HG03378 (cell line): ENCODE results near the gene NDUFA13.

ENCODE experiments used
- ATAC-seq: cut with Tn5 transposase; IDR thresholded peaks from one replicate; pipeline ENCODE4 v1.9.1; 2021; ENCODE audit warnings: mild to moderate bottlenecking, moderate library complexity; ENCODE audit not compliant: unreplicated experiment

Gene NDUFA13

DNA sequence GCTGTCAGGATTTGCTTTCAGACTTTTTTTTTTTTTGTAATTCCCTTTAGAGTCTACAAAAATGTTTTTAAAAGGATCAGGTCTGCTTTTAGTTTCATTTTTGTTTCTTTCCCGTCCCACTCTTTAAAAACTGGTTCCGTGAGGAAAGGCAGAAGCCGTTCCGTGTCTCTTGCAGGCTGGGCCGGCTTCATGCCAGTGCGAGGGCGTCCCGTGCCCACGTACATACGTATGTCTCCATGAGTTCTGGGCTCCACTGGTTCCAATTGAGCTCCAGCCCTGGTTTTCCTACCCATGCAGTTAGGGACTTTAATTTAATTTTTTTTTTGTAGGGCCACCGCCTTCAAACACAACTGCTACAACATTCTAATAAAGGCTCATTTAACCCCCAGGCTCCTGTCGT lies 9.4 kb upstream of the NDUFA13 start:
- no peak for ATAC-seq

DNA sequence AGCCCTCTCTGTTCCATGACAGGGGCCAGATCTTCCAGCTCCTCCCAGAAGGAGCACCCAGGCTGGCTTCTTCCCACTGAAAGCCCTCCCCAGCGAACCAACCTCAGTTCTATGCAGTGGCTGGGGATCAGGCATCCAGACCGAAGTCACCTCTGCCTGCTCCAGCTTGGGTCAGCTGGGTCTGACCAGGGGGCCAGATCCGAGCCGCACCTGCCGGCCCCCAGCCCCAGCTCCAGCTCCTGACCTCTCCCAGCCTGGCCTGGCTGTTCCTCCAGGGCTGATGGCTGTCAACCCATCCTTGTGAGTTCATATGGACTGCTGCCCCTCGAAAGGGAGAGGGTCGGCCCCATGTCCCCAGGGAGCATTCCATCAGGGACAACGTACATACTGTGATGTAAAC lies 8.7 kb upstream of the NDUFA13 start:
- no peak for ATAC-seq

DNA sequence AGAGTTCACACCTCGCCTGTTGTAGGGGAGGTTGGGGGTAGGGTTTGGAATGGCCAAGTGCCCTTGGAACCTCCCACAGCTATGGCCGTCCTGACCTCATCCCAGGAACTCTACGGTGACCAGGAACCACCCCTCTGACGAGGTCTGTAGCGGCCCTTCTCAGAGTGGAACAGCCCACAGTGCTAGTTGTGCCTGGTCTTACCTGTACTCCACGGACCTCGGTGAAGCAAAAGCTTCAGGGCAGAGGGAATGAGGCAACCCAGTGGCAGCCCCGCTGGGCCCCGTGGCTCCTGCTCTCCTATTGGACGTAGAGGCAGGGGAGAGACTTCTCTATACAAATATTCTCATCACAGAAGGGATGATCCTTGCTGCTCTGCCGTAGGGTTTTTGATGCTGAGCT lies 7.8 kb upstream of the NDUFA13 start:
- no peak for ATAC-seq

DNA sequence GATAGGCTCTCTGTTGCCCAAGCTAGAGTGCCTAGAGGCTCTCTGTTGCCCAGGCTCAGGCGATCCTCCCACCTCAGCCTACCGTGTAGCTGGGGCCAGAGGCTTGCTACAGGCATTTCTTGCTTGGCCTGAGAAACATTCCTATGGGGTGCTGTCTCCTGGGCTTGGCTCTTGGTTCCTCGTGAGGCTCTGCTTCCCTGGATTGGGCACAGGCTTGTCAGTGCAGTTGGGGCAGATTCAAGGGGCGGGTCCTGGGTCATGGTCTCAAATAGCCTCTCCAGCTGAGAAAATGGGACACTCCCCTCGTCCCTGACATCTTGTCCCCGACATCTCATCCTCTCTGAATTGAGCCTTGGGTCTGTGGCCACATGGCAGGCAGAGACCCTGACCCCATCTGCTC lies 5.6 kb upstream of the NDUFA13 start:
- ATAC-seq = no peak

DNA sequence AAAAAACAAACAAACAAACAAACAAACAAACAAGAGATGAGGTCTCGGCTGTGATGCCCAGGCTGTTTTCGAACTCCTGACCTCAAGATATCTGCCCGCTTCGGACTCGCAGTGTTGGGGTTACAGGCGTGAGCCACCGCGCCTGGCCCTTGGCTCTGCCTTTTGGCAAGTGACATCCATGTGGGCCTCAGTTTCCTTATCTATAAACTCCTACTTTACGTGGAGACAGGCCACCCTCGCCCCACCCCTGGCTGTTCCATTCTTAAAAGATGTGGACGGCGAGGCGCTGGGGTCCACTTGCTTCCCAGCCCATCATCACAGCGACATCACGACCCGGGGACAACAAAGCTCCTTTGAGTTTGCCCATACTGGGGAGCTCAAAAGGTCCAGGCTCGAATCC lies 2.3 kb upstream of the NDUFA13 start:
- ATAC-seq = no peak

DNA sequence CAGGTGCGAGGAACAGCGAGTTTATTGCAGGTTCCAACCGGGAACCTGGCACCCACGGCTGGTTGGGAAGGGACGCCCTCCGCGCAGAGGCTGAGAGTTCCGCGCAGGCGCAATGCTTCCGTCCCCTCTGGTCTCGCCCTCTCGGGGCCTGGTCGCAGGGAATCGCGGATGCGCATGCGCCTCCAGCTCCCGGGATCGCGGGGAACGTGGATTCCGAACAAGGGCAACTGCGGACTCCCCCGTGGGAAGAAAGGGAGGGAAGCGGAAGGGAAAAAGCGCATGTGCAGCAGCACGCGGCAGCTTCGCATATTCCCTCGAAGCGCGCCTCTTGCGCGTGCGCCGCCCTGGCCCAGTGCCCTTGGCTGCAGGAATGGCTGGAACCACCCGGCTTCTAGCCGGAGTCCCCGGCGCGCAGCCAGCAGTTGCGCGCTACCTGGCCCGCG lies 1.8 kb upstream of the NDUFA13 start:
- no peak for ATAC-seq

DNA sequence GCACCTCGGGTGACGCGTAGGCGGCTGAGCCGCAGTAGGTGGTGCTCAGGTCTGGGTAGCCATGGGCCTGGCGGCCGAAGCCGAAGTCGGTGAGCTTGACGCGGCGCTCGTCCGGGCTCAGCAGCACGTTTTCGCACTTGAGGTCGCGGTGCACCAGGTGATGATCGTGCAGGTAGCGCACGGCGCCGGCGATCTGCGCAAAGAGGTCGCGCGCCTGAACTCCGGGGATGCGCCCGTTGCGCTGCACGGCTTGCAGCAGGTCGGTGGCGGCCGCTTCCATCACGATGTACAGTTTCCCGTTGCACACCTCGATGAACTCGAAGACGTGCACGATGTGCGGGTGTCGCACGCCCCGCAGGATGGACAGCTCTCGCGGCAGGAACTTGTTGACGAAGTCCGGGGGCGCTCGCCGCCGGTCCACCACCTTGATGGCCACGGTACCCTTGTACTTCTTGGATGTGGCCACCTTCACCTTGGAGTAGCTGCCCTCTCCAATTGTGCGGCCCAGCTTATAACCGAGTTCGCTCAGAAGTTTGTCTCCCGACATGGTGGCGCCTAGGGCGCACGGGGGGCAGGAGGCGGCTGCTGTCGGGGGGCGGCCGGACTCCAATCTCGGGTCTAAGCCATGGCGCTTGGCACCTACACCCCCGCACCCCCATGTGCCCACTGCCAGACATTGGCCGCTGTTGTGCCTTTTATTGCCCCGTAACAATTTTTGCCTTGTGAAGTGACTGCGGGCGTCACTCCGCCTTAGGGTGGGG lies 964 bp upstream of the NDUFA13 start, which contains the start of gene TSSK6:
TSS of gene TSSK6 (minus strand) at position 668 of the 761 bp plus-strand sequence. CDS start at position 547, 121 bp downstream.
- no peak for ATAC-seq

DNA sequence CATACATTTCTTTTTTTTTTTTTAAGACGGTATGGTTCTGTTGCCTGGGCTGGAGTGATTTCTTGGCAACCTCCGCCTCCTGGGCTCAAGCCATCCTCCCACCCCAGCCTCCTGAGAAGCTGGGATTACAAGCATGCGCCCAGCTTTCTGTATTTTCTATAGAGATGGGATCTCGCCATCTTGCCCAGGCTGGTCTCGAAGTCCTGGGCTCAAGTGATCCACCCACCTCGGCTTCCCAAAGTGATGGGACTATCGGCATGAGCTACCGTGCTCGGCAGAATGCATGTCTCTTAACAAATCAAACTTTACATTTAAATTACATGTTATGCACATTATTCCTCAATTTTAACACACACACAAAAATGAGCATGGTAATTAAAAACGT lies 1.2 kb downstream of the NDUFA13 start:
- no peak for ATAC-seq

DNA sequence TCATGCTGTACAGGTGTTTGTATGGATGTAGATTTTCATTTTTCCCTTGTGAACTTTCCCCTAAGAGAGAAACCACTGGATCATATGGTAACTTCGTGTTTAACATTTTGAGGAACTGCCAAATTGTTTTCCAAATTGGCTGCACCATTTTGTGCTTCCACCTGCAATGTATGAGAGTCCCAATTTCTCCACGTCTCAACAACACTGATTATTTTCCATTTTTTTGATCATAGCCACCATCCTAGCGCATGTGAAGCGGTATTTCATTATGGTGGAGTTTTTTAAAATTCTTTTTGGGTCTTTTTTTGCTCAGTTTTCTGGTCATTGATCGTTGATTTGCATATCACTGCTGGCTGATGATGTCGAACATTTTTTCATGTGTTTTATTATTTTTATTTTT lies 5.0 kb downstream of the NDUFA13 start:
- no peak for ATAC-seq

DNA sequence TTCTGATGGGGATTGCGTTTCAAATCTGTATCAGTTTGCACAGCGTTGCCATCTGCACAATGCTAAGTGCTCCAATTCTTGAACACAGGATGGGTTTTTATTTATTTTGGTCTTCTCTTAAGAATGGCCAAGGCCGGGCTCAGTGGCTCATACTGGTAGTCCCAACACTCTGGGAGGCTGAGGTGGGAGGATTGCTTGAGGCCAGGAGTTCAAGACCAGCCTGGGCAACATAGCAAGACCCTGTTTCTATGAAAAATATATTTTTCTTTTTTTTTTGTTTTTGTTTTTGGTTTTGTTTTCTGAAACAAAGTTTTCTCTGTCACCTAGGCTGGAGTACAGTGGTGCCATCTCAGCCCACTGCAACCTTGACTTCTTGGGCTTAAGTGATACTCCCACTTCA lies 7.2 kb downstream of the NDUFA13 start:
- no peak for ATAC-seq

DNA sequence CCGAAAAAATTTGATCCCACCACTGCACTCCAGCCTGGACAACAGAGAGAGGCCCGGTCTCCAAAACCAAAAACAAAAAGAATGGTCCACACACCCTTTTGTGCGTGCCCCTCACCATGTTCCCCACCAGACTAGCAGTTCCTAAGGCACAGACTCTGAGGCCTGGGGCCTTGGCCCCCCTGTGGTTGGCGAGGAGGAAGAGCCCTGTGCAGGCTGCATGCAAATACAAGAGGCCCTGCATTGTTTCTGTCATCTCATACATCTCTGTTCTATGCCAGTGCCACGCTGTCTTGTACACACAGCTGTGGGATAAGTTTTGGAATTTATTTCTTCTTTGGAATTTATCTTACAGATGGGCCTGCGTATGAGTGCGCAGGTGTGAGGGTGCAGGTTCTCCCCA lies 8.0 kb downstream of the NDUFA13 start:
- no peak for ATAC-seq

DNA sequence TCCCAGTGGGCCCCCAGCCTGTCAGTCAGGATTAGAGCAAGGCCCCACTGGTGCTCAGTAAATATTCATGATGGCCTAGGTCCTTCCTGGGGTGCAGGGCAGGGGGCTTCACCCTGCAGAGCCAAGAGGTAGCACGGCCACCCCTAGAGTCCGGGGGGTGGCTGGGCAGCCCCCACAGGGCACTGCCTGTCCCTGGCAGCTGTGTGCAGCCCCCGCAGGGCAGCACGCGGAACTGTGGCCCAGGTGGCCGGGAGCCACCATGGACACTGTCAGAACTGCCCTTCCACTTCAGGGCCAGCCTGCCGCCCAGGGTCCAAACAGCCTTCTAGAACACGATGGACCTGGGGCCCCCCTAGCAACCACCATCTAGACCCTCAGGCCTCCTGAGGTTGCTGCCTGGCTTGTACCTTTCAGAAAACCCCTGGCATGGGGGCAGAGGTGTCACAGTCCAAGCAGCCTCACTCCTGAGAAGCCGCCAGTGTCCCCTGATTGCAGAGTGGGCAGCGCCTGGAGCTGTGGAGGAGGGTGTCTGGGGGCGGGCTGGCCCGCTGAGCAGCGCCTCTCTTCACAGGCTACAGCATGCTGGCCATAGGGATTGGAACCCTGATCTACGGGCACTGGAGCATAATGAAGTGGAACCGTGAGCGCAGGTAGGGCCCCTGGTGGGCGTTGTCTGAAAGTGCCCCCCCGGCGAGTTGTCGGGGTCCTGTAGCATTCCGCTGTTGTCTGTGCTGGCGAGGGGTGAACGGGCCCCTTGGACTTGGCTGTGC lies 9.8 kb downstream of the NDUFA13 start:
- no peak for ATAC-seq

DNA sequence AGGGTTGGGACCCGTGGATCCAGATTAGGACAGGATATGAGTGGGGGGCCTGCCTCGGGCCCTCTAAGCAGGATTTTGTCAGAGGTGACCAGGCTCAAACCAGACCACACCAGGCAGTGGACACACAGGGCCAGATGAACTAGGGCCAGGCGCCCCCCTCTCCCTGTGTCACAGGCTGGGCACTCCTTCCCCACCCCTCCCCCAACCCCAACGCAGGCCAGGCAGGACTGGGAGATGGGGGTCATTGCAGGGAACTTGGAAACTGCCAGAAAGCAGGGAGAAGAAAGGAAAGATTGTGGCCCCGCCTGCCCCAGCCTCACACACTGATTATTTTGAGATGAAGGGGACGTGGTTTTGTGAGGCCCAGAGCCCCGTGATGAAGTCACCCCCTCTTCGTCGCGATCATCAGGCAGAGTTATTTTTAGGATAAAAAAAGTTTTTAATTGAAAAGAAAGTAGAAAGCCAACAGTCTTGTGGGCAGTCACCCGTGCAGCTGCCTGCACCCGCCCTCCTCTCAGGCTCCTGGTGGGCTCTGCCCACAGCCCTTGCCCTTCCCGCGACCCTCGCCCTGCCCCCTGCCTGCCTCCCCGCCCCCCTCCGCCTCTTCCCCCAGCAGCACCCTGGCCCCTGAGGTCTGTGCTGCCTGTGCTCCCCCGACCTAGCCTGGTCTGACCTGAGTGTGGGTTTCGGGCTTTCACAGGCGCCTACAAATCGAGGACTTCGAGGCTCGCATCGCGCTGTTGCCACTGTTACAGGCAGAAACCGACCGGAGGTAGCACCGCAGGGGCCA lies 10.8 kb downstream of the NDUFA13 start:
- no peak for ATAC-seq

DNA sequence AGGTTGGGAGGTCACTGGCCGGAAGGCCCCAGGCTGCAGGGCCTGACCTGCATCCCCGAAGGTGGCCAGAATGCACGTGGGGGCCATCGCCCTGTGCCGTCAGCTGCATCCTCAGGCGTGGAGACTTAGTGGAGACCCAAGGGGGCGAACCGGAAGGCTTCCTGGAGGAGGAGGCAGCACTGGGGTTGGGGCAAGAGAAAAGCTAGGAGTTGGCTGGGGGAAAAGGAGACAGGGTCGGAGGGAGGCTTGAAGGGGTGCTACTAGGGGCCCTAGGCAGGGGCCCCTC lies 11.3 kb downstream of the NDUFA13 start:
- no peak for ATAC-seq

DNA sequence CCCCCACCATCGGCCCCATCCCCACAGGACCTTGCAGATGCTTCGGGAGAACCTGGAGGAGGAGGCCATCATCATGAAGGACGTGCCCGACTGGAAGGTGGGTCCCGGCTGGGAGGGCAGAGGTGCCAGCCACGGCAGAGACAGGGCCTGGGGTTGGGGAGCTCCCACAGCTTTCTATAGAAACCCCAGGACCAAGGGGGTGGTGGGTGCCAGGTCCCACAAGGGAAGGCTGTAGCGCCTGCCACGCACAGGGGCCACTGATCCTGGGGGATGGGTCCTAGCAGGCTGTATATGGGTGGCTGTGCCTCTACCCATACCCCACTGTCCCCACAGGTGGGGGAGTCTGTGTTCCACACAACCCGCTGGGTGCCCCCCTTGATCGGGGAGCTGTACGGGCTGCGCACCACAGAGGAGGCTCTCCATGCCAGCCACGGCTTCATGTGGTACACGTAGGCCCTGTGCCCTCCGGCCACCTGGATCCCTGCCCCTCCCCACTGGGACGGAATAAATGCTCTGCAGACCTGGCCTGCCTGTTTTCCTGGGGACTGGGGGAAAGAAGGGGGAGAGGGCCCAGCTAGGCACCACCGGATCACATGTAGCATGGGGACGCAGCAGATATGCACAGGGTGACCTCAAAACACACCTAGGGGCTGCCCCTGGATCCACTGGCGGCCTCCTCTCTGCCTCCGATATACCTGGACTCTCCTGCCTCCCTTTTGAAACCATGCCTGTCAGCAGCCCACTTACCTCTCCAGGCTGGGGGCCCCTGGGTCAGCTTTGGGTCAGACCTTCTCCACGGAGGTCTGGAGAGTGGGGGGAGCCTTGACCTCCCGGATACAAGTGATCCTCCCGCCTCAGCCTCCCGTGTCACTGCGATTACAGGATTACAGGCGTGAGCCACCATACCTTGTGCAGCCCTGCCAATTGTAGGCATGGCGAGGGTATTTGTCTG lies 11.9 kb downstream of the NDUFA13 start:
- no peak for ATAC-seq

DNA sequence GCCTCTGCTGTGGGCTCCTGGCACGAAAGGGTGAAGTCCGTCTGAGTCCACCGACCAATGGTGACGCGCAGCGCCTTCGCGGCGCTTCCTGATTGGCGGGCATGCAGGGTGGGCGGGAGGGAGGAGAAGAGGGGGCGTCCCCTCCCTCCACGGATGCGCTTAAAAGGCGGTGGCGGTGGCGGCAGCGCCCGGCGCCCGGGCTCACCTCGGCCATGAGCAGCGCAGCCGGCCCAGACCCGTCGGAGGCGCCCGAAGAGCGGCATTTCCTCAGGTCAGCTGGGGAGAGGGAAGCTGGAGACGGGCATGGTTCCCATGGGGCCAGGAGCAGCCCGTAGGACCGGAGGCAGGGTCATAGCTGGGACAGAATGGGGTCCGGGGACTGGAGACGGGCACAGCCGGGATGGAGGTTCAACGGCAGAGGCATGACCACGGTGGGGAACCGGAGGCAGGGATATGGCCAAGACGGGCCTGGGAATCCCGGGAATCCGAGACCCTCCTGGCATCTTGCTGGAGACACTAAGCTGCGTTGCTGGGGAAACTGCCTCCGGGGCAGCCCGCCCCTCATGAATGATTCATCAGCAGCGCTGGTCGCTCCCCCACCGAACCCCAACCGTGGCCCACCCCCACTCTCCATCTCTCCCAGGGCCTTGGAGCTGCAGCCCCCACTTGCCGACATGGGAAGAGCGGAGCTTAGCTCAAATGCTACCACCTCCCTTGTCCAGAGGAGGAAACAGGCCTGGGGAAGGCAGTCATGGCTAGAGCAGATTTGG lies 12.9 kb downstream of the NDUFA13 start, which contains the start of gene YJEFN3:
TSS of gene YJEFN3 (plus strand) at position 191 of the 770 bp plus-strand sequence. CDS start at position 213, 22 bp downstream.
- no peak for ATAC-seq

DNA sequence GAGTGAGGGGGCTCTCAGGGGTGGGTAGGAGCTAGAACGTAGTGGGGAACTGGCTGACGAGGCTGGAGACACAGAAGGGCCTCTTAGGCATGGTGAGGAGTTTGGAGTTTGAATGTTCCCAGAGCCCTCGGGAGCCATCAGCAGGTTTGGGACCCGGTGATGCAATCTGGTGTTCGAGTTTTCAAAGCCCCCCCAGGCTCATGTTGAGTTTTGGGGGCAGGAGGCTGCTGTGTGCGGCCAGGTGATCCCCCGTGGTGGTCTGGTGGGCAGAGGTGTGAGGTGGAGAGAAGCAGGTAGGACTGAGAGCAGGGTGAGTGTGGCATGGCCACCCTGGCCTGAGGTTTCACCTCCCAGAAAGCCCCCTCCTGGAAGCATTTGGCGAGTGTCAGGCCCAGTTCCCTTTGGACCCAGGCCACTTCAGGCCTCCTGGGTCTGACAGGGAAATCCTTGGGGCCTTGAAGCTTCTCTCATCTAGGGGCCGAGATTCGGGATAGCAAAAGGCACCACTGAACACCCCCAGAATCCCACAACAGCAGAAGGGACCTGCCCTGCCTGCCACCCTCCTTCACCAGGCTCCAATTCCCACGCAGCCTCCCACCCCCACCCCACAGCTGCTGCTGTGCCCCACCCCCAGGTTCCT lies 13.9 kb downstream of the NDUFA13 start:
- ATAC-seq = no peak

DNA sequence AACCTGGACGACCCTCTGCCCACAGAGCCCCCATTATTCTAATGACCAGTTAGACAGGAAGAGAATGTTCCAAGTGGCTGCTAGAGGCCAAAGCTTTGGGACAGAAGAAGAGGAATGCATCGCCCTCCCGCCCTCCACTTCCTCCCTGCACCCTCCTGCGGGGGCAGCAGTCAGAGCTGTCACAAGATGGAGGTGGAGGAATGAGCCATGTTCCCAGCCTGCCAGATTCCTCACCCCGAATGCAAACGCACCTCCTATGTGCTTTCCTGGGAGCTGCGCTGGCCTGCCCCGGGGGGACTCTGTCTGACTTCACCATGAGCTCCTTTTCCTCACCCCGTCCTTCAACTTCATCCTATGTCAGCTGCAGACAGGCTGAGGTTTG lies 14.4 kb downstream of the NDUFA13 start:
- no peak for ATAC-seq

DNA sequence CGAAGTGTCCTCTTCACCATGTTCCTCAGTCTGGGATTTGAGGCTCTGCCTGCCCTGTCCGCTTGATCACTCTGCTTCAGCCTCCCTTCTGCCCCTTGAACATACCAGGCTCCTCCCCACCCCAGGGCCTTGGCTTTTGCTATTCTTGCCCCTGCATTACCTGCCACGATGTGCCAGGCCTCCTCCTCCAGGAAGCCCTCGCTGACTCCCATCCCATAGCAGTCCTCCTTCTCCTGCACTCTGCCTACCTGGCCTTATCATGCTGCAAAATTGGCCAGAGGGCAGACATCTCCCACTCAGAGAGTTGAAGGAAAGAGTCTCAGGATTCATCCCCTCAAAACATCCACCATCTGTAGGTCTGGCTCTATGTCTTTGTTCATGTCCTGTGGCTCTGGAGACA lies 14.9 kb downstream of the NDUFA13 start:
- ATAC-seq = no peak
